HEK293 (cell line): ENCODE results near the gene TPD52L1.

Experiments
- CTCF ChIA-PET: fragments of 350-600 bp; formaldehyde crosslinking; extraction: SDS; loops from one replicate; lab custom pipeline; 2021; ENCODE audit warnings: antibody characterized with exemption; lab: Yijun Ruan, JAX
- POLR2A ChIA-PET: fragments of 300-600 bp; formaldehyde crosslinking; extraction: SDS; loops from one replicate; lab custom pipeline; 2020; ENCODE audit warnings: antibody characterized with exemption, inconsistent platforms; lab: Yijun Ruan, JAX
- H3K27ac ChIP-seq: fragments of 200-500 bp; sonication (Bioruptor generic); 2 replicates; pipeline ENCODE4 v1.5.1; 2014; ENCODE audit warnings: low read depth, low read length, control low read depth, inconsistent platforms; ENCODE audit errors: extremely low read depth
- H3K36me3 ChIP-seq, 2 experiments: fragments of 200-500 bp in 1 of 2; sonication (Bioruptor generic) in 1 of 2; 1 replicate in 1 of 2; 2 replicates in 1 of 2; pipeline ENCODE4 v1.5.1; 2014 to 2017; ENCODE audit warnings: inconsistent platforms in 2 of 2, low read length in 2 of 2; ENCODE audit not compliant: control insufficient read depth in 2 of 2, insufficient read depth in 1 of 2
- H3K4me1 ChIP-seq: fragments of 200-500 bp; sonication (Bioruptor generic); 2 replicates; pipeline ENCODE4 v1.5.1; 2014; ENCODE audit warnings: mild to moderate bottlenecking, low read length, inconsistent platforms; ENCODE audit not compliant: control insufficient read depth, insufficient read depth
- H3K4me3 ChIP-seq: 2 replicates; pipeline ENCODE4 v1.5.1; 2011; ENCODE audit warnings: low read depth, mild to moderate bottlenecking, control low read depth, low read length, moderate library complexity
- H3K9me3 ChIP-seq: fragments of 200-500 bp; sonication (Bioruptor generic); 2 replicates; pipeline ENCODE4 v1.5.1; 2014; ENCODE audit warnings: low read depth, low read length, inconsistent platforms; ENCODE audit not compliant: control insufficient read depth, insufficient read depth
- AEBP2 ChIP-seq: fragments of 450-650 bp; formaldehyde crosslinking; IDR thresholded peaks from 2 replicates; pipeline ENCODE4 v1.5.1; 2016; ENCODE audit warnings: missing biosample characterization, missing genetic modification characterization, borderline replicate concordance
- FEZF1 ChIP-seq: fragments of 450-650 bp; formaldehyde crosslinking; IDR thresholded peaks from 2 replicates; pipeline ENCODE4 v1.5.1; 2016; ENCODE audit warnings: missing biosample characterization, missing genetic modification characterization
- HOXD13 ChIP-seq: sonication (generic); formaldehyde crosslinking; IDR thresholded peaks from 2 replicates; pipeline ENCODE4 v1.8.0; 2022; ENCODE audit warnings: missing genetic modification reagents, borderline replicate concordance
- INSM2 ChIP-seq: fragments of 450-650 bp; formaldehyde crosslinking; IDR thresholded peaks from 2 replicates; pipeline ENCODE4 v1.5.1; 2016; ENCODE audit warnings: missing biosample characterization, missing genetic modification characterization
- ZBTB17 ChIP-seq: fragments of 450-650 bp; formaldehyde crosslinking; IDR thresholded peaks from 2 replicates; pipeline ENCODE4 v1.5.1; 2016; ENCODE audit warnings: missing biosample characterization, missing genetic modification characterization
- ZNF518A ChIP-seq: fragments of 450-650 bp; formaldehyde crosslinking; conservative IDR thresholded peaks from 2 replicates; pipeline ENCODE4 v1.5.1; 2016; ENCODE audit warnings: low read depth, missing biosample characterization, missing genetic modification characterization
- ZNF580 ChIP-seq: fragments of 450-650 bp; formaldehyde crosslinking; IDR thresholded peaks from 2 replicates; pipeline ENCODE4 v1.5.1; 2016; ENCODE audit warnings: missing biosample characterization, missing genetic modification characterization
- ZNF585B ChIP-seq: fragments of 450-650 bp; formaldehyde crosslinking; IDR thresholded peaks from 2 replicates; pipeline ENCODE4 v1.5.1; 2016; ENCODE audit warnings: missing biosample characterization, missing genetic modification characterization
- ZNF610 ChIP-seq: fragments of 450-650 bp; formaldehyde crosslinking; IDR thresholded peaks from 2 replicates; pipeline ENCODE4 v1.5.1; 2016; ENCODE audit warnings: missing biosample characterization, missing genetic modification characterization, borderline replicate concordance
- ZNF843 ChIP-seq: fragments of 450-650 bp; formaldehyde crosslinking; IDR thresholded peaks from 2 replicates; pipeline ENCODE4 v1.5.1; 2016; ENCODE audit warnings: missing biosample characterization, missing genetic modification characterization
- ZSCAN5A ChIP-seq: fragments of 450-650 bp; formaldehyde crosslinking; IDR thresholded peaks from 2 replicates; pipeline ENCODE4 v1.5.1; 2016; ENCODE audit warnings: missing biosample characterization, missing genetic modification characterization

The TPD52L1 gene

GRCh38 chr6:125231574-125232343 is 78.2 kb downstream of the TPD52L1 start (continued):
- no peak for TF ChIP-seq ZNF518A (tag by site-specific recombination)
- peak; percentile 34; the same call in 1 of the 2 replicates for TF ChIP-seq ZBTB17 (tag by site-specific recombination)
- no peak for TF ChIP-seq INSM2
- no peak for TF ChIP-seq ZNF610 (tag by site-specific recombination)
- TF ChIP-seq ZSCAN5A: no peak
- TF ChIP-seq ZNF580 (tag by site-specific recombination): peak; percentile 69; the same call in 1 of the 2 replicates
- TF ChIP-seq HOXD13 (CRISPR knock-in tag): peak; percentile 75; the same call in 1 of the 2 replicates
- TF ChIP-seq ZNF843 (tag by site-specific recombination): no peak

GRCh38 chr6:125232466-125232865 is 78.9 kb downstream of the TPD52L1 start:
- Histone ChIP-seq H3K36me3 (no peaks in the 10 kb centered on the region), H3K4me1 (peaks cover 6% of the 10 kb centered on the region; the same call in 1 of the 2 replicates), H3K27ac (no peak overlapping the region), H3K9me3 (no peaks in the 10 kb centered on the region), H3K4me3 (no peak overlapping the region)
- CTCF ChIA-PET: no interaction called here
- POLR2A ChIA-PET: no interaction called here
- no peak for TF ChIP-seq ZNF585B (tag by site-specific recombination)

- peak; percentile 20; the same call in 1 of the 2 replicates for TF ChIP-seq FEZF1
- no peak for TF ChIP-seq AEBP2
- POLR2A ChIA-PET: no interaction called here
- Histone ChIP-seq H3K4me3 (no peak overlapping the region), H3K27ac (no peak overlapping the region), H3K36me3 (no peaks in the 10 kb centered on the region), H3K4me1 (peaks cover 6% of the 10 kb centered on the region; the same call in 1 of the 2 replicates), H3K9me3 (no peaks in the 10 kb centered on the region)
- CTCF ChIA-PET: no interaction called here
Measured at GRCh38 chr6:125233202-125233601, 79.6 kb downstream of the TPD52L1 start.
